ENCODE results near the gene GABRA5.

- TF ChIP-seq CSDC2 (CRISPR knock-in tag; IDR thresholded peaks at IDR 0.05) = no peak
- TF ChIP-seq RARB (CRISPR knock-in tag; IDR thresholded peaks at IDR 0.05) = no peak
- no peak for TF ChIP-seq CSRNP3 (CRISPR knock-in tag; IDR thresholded peaks at IDR 0.05)
Observed at GRCh38 chr15:26970712-26971210, 103.9 kb downstream of the GABRA5 start, which contains the start of gene GABRG3.

All from SK-N-SH treated with all-trans-retinoic acid at 6 μM for 48 hours (cell line).